Right forelimb (tissue), 1 donor: ENCODE results near the gene RO60.

Experiments
- DNase-seq: peaks from one replicate; pipeline ENCODE4 v3.0.0-alpha.2; 2018

The RO60 gene

GRCh38 chr1:193062698-193063463 lies 3.5 kb downstream of the RO60 start:
- no peak for DNase-seq

DNA sequence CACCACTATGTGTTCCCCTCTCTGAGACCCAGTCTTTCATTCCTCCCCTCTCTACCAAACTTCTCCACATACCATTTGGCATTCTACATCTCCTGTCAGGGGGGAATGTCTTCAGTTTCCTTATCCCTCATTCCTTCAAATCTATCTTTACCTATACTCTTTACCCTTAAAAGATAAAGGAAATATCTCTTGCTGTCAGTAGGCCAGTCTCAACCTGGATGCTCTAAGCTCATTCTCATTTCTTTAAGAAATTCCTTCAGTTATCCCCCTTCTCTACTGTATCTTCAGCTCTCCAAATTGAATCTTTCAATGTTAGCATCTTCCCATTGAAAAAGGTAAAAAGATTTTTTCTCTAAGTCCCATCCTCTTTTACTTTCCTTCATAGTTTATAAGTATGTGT lies 6.5 kb downstream of the RO60 start:
- no peak for DNase-seq

DNA sequence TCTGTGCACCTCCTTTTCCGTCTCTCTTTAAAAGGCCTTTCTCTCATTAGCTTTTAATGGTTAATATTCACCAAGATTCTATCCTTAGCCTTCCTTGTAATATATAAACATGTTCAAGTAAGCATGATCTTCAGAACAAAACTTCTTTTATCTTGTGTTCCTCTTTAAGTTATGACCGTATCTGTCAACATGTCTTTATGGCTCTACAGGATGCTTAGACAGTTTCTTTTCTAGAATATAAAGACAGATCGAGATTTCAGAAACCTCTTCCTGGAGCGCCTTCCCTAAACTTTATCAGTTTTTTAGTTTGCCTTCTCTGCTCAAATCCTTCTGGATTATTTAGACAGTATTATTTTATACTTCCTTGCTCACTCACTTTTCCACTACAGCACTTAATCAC lies 7.2 kb downstream of the RO60 start:
- DNase-seq = no peak

- DNase-seq = no peak
Observed at GRCh38 chr1:193068013-193068412, 8.6 kb downstream of the RO60 start.

DNA sequence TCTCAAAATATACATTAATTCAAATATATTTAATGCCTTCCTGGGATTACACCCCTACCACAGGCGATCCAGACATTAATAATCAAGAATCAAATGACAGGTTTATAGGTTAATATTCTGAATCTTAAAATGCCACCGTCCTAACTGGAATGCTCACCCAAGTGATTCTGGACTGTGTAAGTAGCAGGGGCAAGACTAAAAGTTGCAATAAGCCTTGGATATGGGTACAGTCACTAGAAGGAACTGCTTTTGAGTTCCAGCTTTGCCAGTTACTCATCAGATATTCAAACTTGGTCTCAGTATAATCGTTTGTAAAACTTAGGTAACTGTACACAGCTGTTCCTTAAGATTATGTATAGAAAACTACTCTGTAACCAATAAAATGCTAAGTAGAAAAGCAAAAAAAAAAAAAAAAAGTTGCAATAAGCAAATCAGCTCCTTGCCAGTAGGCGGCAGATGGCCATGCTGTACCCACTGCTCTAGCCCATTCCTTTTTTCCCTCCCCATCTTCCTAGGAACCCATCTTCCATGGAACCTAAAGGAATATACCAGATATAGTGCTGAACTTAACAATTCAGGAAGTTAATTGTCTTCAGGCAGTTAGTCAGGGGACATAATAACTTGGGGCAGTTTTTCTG lies 10.5 kb downstream of the RO60 start:
- DNase-seq = no peak

- DNase-seq = no peak
Observed at GRCh38 chr1:193070386-193070753, 11.0 kb downstream of the RO60 start.

GRCh38 chr1:193070942-193071341 lies 11.5 kb downstream of the RO60 start:
- no peak for DNase-seq

DNA sequence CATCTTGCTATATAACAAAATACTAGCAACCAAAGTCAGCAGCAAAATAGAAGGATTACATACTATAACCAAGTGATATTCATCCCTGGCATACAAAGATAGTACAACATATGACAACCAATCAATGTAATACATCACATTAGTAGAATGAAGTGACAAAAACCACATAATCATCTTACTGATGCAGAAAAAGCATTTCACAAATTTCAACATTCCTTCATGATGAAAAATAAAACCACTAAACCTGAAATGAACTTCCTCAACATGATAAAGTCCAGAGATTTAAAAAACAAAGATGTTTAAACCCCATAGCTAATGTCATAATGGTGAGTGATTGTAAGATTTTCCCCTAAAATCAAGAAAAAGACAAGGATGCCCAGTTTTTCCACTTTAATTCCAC lies 18.6 kb downstream of the RO60 start:
- no peak for DNase-seq

DNA sequence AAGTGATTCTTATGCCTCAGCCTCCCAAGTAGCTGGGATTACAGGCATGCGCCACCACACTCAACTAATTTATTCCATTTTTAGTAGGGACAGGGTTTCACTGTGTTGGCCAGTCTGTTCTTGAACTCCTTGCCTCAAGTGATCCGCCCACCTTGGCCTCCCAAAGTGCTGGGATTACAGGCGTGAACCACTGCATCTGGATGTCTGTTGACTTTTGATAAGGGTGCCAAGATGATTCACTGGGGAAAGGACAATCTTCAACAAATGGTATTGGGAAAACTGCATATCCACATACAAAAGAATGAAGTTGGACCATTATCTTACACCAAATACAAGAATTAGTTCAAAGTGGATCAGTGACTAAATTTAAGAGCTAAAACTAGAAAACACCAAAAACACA lies 19.8 kb downstream of the RO60 start:
- no peak for DNase-seq

DNA sequence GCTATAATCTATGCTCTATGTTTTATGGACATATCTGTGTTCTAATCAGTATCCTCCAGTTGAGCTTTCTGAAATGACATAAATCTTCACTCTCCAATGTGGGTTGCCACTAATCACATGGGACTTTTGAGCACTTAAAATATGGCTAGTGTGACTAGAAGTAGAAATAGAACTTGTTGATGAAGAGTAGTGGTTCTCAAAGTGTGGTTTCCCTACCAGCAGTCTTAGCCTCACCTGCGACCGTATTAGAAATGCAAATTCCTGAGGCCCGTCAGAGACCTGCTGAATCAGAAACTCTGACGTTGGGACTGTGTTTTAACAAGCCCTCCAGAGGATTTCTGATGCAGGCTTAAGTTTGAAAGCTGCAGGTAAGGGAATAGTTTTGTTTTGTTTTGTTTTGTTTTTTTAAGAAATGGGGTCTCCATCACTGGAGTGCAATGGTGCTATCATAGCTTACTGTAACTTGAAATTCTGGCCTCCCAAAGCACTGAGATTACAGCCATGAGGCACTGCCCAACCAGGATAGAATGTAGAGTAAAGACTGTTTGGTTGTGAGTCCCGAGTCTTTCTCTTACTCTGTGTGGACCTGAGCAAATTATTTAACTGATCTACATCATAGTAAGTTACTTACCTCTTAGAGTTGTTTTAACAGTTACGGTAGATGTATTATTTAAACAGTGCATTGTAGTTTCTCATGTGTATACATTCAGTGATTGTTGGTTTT lies 24.1 kb downstream of the RO60 start:
- DNase-seq = no peak

GRCh38 chr1:193085263-193085662 lies 25.9 kb downstream of the RO60 start:
- DNase-seq = no peak

- no peak for DNase-seq
Observed at GRCh38 chr1:193086342-193086741, 26.9 kb downstream of the RO60 start.

DNA sequence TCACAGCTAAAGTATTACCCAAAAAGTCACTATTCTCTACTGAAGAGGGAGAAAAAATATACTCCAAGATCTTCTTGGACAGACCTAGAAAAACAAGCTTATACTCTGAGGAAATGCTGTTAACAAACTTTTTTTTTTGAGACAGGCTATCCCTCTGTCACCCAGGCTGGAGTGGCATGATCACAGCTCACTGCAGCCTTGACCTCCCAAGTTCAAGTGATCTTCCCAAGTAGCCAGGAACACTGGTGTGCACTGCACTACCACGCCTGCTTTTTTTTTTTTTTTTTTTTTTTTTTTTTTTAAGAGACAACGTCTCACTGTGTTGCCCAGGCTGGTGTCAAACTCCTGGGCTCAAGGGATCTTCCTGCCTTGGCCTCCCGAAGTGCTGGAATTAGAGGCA lies 28.5 kb downstream of the RO60 start:
- no peak for DNase-seq

GRCh38 chr1:193090865-193091264 lies 31.5 kb downstream of the RO60 start:
- no peak for DNase-seq

DNA sequence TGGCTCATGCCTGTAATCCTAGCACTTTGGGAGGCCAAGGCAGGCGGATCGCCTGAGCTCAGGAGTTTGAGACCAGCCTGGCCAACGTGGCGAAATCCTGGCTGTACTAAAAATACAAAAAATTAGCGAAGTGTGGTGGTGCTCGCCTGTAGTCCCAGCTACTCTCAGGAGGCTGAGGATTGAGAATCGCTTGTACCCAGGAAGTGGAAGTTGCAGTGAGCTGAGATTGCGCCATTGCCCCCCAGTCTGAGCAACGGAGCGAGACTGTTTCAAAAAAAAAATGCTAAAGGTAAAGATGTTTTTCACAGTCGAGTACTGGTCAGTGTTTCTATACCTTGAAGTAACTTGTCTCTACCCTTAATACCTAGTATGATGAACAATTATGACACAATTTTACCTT lies 34.7 kb downstream of the RO60 start:
- no peak for DNase-seq

- no peak for DNase-seq
Observed at GRCh38 chr1:193102662-193103061, 43.2 kb downstream of the RO60 start.

DNA sequence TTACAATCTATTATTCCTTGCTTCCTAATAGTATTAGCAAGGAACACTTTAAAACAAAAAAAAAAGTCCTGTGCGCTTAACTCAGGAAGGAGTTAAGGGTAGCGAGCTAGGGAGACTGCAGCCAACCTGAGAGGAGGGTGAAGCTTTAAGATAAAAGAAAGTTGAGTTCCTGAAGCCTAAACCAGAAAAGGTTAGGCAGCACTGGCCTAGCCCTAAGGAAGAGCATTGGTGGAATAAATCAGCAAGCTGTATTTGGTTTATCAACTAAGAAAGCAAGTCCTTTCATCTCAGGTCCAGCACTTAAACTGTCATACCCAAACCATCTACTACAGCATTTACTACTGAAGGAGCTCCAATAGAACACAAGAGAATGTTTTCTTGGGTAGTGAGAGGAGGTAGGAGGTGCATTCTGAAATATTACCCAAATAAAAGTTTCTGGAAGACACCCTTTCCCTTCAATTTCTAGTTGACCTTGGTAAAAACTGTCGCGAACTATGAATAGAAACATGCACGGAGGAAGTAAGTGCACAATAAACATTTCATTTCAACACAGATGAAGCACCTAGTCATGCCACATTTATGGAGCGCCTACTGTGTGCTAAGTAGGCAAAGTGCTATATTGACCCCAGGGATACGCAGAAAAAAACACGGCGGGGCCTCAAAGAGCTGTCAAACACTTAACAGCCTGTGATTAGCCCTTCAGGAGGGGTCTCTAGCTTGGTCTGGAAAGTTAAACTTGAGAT lies 44.5 kb downstream of the RO60 start:
- DNase-seq = no peak

GRCh38 chr1:193104502-193104906 lies 45.1 kb downstream of the RO60 start:
- DNase-seq = peak; percentile 60

- DNase-seq = peak; percentile 92
Observed at GRCh38 chr1:193104907-193105820, 45.8 kb downstream of the RO60 start, which contains the start of gene GLRX2. Gene GLRX2 (minus strand): TSS chr1:193105414. CDS start chr1:193105382, 32 bp downstream.

DNA sequence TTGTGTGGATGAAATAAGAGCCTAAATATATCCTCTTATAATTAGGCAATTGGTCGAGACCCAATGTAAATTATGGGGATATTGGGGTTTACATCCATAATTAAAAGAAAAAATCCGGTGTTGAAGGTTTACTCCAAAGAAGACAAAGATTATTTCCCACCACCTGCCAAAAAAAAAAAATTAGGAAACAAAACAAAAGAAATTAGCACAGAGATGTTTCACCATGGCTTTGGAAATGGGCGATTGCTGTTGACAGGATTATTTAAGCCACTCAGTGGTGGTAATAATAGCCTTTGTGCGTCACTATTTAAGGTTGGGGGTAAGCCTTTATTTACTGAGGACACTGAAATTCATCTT lies 46.4 kb downstream of the RO60 start:
- DNase-seq = no peak

- DNase-seq = no peak
Observed at GRCh38 chr1:193108471-193108870, 49.1 kb downstream of the RO60 start.
